GM12874 (cell line): ENCODE data around the gene MACROD2.

Experiments
- CTCF ChIP-seq: IDR thresholded peaks from 2 replicates; pipeline ENCODE4 v1.5.1; 2011; ENCODE audit warnings: low read depth, mild to moderate bottlenecking, control low read depth, low read length, moderate library complexity; ENCODE audit not compliant: insufficient read depth

Gene MACROD2

GRCh38 chr20:14992153-14992552, 996.8 kb downstream of the MACROD2 start:
- no peak for TF ChIP-seq CTCF

- TF ChIP-seq CTCF: no peak
These were observed 997.6 kb downstream of the MACROD2 start for GRCh38 chr20:14992961-14993360.

GRCh38 chr20:14996883-14997672, 1001.8 kb downstream of the MACROD2 start:
- TF ChIP-seq CTCF: no peak

GRCh38 chr20:14997791-14998190, 1002.5 kb downstream of the MACROD2 start:
- TF ChIP-seq CTCF: no peak

GRCh38 chr20:15005300-15005986, 1010.1 kb downstream of the MACROD2 start:
- no peak for TF ChIP-seq CTCF

GRCh38 chr20:15011631-15012030, 1016.3 kb downstream of the MACROD2 start:
- no peak for TF ChIP-seq CTCF

- TF ChIP-seq CTCF: no peak
These were observed 1017.2 kb downstream of the MACROD2 start for GRCh38 chr20:15012566-15012965.
